ENCODE measurements around the gene TNFAIP2.
"Not testable (repeated sequence)": the region's sequence is repeated elsewhere in the genome, so short reads cannot be mapped to it uniquely, and the experiment has no call there.

Gene TNFAIP2

GRCh38 chr14:103118663-103119404 lies 4.4 kb upstream of the TNFAIP2 start:
- DNase-seq (ENCODE audit: extremely low spot score, insufficient read length, low read depth), result no peak
- no peak for FAIRE-seq

GRCh38 chr14:103119527-103119926 lies 3.7 kb upstream of the TNFAIP2 start:
- not testable (repeated sequence) for FAIRE-seq; DNase-seq (ENCODE audit: extremely low spot score, insufficient read length, low read depth)

- no peak for DNase-seq (ENCODE audit: extremely low spot score, insufficient read length, low read depth)
- no peak for FAIRE-seq
Observed at GRCh38 chr14:103121121-103121845, 2.0 kb upstream of the TNFAIP2 start.

GRCh38 chr14:103121846-103122584 lies 1.2 kb upstream of the TNFAIP2 start:
- DNase-seq (ENCODE audit: extremely low spot score, insufficient read length, low read depth) (no peak), FAIRE-seq (no peak)

- no peak for FAIRE-seq
- DNase-seq (ENCODE audit: extremely low spot score, insufficient read length, low read depth), result no peak
Observed at GRCh38 chr14:103122585-103122946, 695 bp upstream of the TNFAIP2 start.

- no peak for FAIRE-seq
- no peak for DNase-seq (ENCODE audit: extremely low spot score, insufficient read length, low read depth)
Observed at GRCh38 chr14:103123634-103124500, 606 bp downstream of the TNFAIP2 start.

GRCh38 chr14:103124501-103125001 lies 1.3 kb downstream of the TNFAIP2 start:
- FAIRE-seq, result no peak

GRCh38 chr14:103125098-103126070 lies 2.1 kb downstream of the TNFAIP2 start:
- no peak for DNase-seq (ENCODE audit: extremely low spot score, insufficient read length, low read depth)
- FAIRE-seq, result no peak

More at GRCh38 chr14:103124501-103125001, 1.3 kb downstream of the TNFAIP2 start:
- DNase-seq (ENCODE audit: extremely low spot score, insufficient read length, low read depth), result no peak

- no peak for DNase-seq (ENCODE audit: extremely low spot score, insufficient read length, low read depth)
- FAIRE-seq, result no peak
Observed at GRCh38 chr14:103126088-103126872, 3.0 kb downstream of the TNFAIP2 start.

GRCh38 chr14:103126873-103127304 lies 3.6 kb downstream of the TNFAIP2 start:
- DNase-seq (ENCODE audit: extremely low spot score, insufficient read length, low read depth) (no peak), FAIRE-seq (no peak)

GRCh38 chr14:103127356-103127755 lies 4.1 kb downstream of the TNFAIP2 start:
- DNase-seq (ENCODE audit: extremely low spot score, insufficient read length, low read depth), result no peak
- FAIRE-seq, result no peak

- DNase-seq (ENCODE audit: extremely low spot score, insufficient read length, low read depth) (no peak), FAIRE-seq (no peak)
Observed at GRCh38 chr14:103127861-103128598, 4.8 kb downstream of the TNFAIP2 start.

GRCh38 chr14:103128631-103129300 lies 5.5 kb downstream of the TNFAIP2 start:
- no peak for FAIRE-seq
- no peak for DNase-seq (ENCODE audit: extremely low spot score, insufficient read length, low read depth)

GRCh38 chr14:103129301-103130016 lies 6.2 kb downstream of the TNFAIP2 start:
- FAIRE-seq, result no peak
- no peak for DNase-seq (ENCODE audit: extremely low spot score, insufficient read length, low read depth)

- FAIRE-seq (no peak), DNase-seq (ENCODE audit: extremely low spot score, insufficient read length, low read depth) (no peak)
Observed at GRCh38 chr14:103130017-103130764, 6.9 kb downstream of the TNFAIP2 start.
